Activated T-helper 1 cell treated with anti-CD3 and anti-CD28 coated beads, Interleukin-12 subunit alpha, Interleukin-12 subunit beta, Interleukin-2, Interleukin-4 antibody, amounts not matched to agents 30 ng/mL and 10 ng/mL and 1 ng/mL, durations not matched to agents 14 hours and 24 hours and 36 hours (primary cell): Measurements from ENCODE around the gene CIC. TPM values are rescaled to one million over a fixed set of nuclear protein-coding genes. Genes with fewer than 3 reads are reported as not detected.

Experiments
- DNase-seq: peaks from one replicate; pipeline ENCODE4 v3.0.0; 2021; ENCODE audit warnings: low spot score
- H3K27ac Mint-ChIP-seq: one replicate; pipeline ENCODE4 v1.8.0; 2021; ENCODE audit warnings: mild to moderate bottlenecking, mixed read lengths
- H3K27me3 Mint-ChIP-seq: one replicate; pipeline ENCODE4 v1.8.0; 2022; ENCODE audit warnings: mild to moderate bottlenecking, moderate library complexity, mixed read lengths; ENCODE audit not compliant: insufficient read depth
- H3K36me3 Mint-ChIP-seq: one replicate; pipeline ENCODE4 v1.8.0; 2021; ENCODE audit warnings: low read depth, mixed read lengths
- H3K4me1 Mint-ChIP-seq: one replicate; pipeline ENCODE4 v1.8.0; 2021; ENCODE audit warnings: low read depth, mixed read lengths
- H3K4me3 Mint-ChIP-seq: one replicate; pipeline ENCODE4 v1.8.0; 2021; ENCODE audit warnings: mild to moderate bottlenecking, moderate library complexity, mixed read lengths
- H3K9me3 Mint-ChIP-seq: one replicate; pipeline ENCODE4 v1.8.0; 2021; ENCODE audit warnings: mixed read lengths
- intact Hi-C: fragments of 100-400 bp; cut with micrococcal nuclease; formaldehyde crosslinking; loops from one replicate; pipeline ENCODE4 v1.15.1; 2024
- total RNA-seq: library from RNA; stranded (reverse); gene quantifications from 2 replicates; pipeline ENCODE4 v1.2.3, GENCODE V29; 2022

The CIC gene
- total RNA-seq, 1 donor from 2014 or later = 68.0 TPM

- DNase-seq = no peak
- Mint-ChIP-seq H3K27me3 (no peaks in the 10 kb centered on the region), H3K9me3 (no peaks in the 10 kb centered on the region), H3K4me1 (peaks cover 33% of the 10 kb centered on the region), H3K36me3 (peaks cover 5% of the 10 kb centered on the region), H3K27ac (peak overlapping the region; percentile 95), H3K4me3 (peak overlapping the region; percentile 93)
- intact Hi-C loops = no loop called here
Observed at GRCh38 chr19:42285541-42285941, 16.5 kb downstream of the CIC start.

GRCh38 chr19:42285988-42286348 is 16.9 kb downstream of the CIC start:
- Mint-ChIP-seq H3K4me3 (peak overlapping the region; percentile 93), H3K9me3 (no peaks in the 10 kb centered on the region), H3K4me1 (peaks cover 33% of the 10 kb centered on the region), H3K36me3 (peaks cover 5% of the 10 kb centered on the region), H3K27me3 (no peaks in the 10 kb centered on the region), H3K27ac (peak overlapping the region; percentile 43)
- DNase-seq = no peak
- intact Hi-C loops = no loop called here

DNA sequence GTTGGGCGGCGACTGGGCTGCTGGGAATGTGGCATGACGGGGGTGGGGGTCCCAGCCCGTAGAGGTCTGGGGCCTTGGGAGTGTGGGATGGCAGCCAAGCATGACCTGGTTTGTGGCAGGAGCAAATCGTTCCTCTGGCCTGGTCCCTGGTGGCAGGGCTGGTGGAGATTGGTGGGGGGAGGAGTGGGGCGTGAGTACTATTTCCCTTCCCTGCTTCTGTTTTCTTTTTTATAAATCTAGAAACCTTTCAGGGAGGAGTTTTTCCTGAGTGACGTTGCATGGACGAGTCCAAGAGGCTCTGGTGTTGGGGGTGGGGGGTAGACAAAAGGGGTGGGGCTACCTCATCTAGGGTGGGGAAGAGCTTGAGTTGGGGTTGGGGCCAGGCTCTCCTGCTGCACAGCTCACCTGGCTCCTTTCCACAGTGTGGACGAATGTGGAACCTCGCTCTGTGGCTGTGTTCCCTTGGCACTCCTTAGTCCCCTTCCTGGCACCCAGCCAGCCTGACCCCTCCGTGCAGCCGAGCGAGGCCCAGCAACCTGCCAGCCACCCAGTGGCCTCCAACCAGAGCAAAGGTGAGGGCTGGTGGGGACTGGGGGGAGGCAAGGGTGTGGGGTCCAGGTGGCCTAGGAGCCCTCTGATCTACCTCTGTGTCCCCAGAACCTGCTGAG is 17.4 kb downstream of the CIC start:
- Mint-ChIP-seq H3K4me1 (peaks cover 29% of the 10 kb centered on the region), H3K27ac (no peak overlapping the region), H3K36me3 (peaks cover 5% of the 10 kb centered on the region), H3K27me3 (no peaks in the 10 kb centered on the region), H3K9me3 (no peaks in the 10 kb centered on the region), H3K4me3 (no peak overlapping the region)
- intact Hi-C loops = no loop called here
- DNase-seq = no peak

- intact Hi-C loops = no loop called here
- Mint-ChIP-seq H3K27ac (no peak overlapping the region), H3K4me1 (peaks cover 22% of the 10 kb centered on the region), H3K4me3 (no peak overlapping the region), H3K27me3 (no peaks in the 10 kb centered on the region), H3K9me3 (no peaks in the 10 kb centered on the region), H3K36me3 (peaks cover 10% of the 10 kb centered on the region)
- no peak for DNase-seq
Observed at GRCh38 chr19:42287017-42287826, 18.2 kb downstream of the CIC start.

GRCh38 chr19:42287827-42288107 is 18.7 kb downstream of the CIC start:
- Mint-ChIP-seq H3K4me1 (peaks cover 18% of the 10 kb centered on the region), H3K27me3 (no peaks in the 10 kb centered on the region), H3K4me3 (no peak overlapping the region), H3K9me3 (no peaks in the 10 kb centered on the region), H3K27ac (no peak overlapping the region), H3K36me3 (peaks cover 10% of the 10 kb centered on the region)
- no peak for DNase-seq
- intact Hi-C loops = no loop called here

- no peak overlapping the region for H3K27ac Mint-ChIP-seq
- H3K4me3 Mint-ChIP-seq = no peak overlapping the region
- H3K4me1 Mint-ChIP-seq = peaks cover 18% of the 10 kb centered on the region
- no peak for DNase-seq
- H3K36me3 Mint-ChIP-seq = peaks cover 13% of the 10 kb centered on the region
- intact Hi-C loops = no loop called here
- H3K9me3 Mint-ChIP-seq = no peaks in the 10 kb centered on the region
- no peaks in the 10 kb centered on the region for H3K27me3 Mint-ChIP-seq
Observed at GRCh38 chr19:42288387-42288786, 19.3 kb downstream of the CIC start.

- Mint-ChIP-seq H3K36me3 (peaks cover 14% of the 10 kb centered on the region), H3K27ac (no peak overlapping the region), H3K9me3 (no peaks in the 10 kb centered on the region), H3K4me1 (peaks cover 18% of the 10 kb centered on the region), H3K4me3 (no peak overlapping the region), H3K27me3 (no peaks in the 10 kb centered on the region)
- DNase-seq = no peak
- intact Hi-C loops = no loop called here
Observed at GRCh38 chr19:42288881-42289555, 20.0 kb downstream of the CIC start.

GRCh38 chr19:42289556-42290041 is 20.5 kb downstream of the CIC start:
- intact Hi-C loops = no loop called here
- Mint-ChIP-seq H3K27ac (no peak overlapping the region), H3K4me3 (no peak overlapping the region), H3K4me1 (peaks cover 17% of the 10 kb centered on the region), H3K9me3 (no peaks in the 10 kb centered on the region), H3K36me3 (peaks cover 14% of the 10 kb centered on the region), H3K27me3 (no peaks in the 10 kb centered on the region)
- DNase-seq = no peak

GRCh38 chr19:42290136-42290522 is 21.1 kb downstream of the CIC start:
- Mint-ChIP-seq H3K4me3 (no peak overlapping the region), H3K9me3 (no peaks in the 10 kb centered on the region)

DNA sequence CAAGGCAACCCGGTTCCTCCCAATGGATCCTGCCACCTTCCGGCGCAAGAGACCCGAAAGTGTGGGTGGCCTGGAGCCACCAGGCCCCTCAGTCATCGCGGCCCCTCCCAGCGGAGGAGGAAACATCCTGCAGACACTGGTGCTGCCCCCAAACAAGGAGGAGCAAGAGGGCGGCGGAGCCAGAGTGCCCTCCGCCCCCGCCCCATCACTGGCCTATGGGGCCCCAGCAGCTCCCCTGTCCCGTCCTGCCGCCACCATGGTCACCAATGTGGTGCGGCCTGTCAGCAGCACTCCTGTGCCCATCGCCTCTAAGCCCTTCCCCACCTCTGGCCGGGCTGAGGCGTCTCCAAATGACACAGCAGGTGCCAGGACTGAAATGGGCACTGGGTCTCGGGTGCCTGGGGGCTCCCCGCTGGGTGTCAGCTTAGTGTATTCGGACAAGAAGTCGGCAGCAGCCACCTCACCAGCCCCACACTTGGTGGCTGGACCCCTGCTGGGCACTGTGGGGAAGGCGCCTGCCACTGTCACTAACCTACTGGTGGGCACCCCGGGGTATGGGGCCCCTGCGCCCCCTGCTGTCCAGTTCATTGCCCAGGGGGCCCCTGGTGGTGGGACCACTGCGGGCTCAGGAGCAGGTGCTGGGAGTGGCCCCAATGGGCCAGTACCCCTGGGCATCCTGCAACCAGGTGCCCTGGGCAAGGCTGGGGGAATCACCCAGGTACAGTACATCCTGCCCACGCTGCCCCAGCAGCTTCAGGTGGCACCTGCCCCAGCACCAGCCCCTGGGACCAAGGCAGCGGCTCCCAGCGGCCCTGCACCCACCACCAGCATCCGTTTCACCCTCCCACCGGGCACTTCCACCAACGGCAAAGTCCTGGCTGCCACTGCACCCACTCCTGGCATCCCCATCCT is 21.7 kb downstream of the CIC start:
- H3K36me3 Mint-ChIP-seq = peaks cover 17% of the 10 kb centered on the region
- H3K27me3 Mint-ChIP-seq = no peaks in the 10 kb centered on the region
- DNase-seq = no peak
- H3K9me3 Mint-ChIP-seq = no peaks in the 10 kb centered on the region
- intact Hi-C loops = no loop called here
- no peak overlapping the region for H3K27ac Mint-ChIP-seq
- no peak overlapping the region for H3K4me3 Mint-ChIP-seq
- peaks cover 5% of the 10 kb centered on the region for H3K4me1 Mint-ChIP-seq

More at GRCh38 chr19:42290136-42290522, 21.1 kb downstream of the CIC start:
- Mint-ChIP-seq H3K4me1 (peaks cover 11% of the 10 kb centered on the region), H3K27me3 (no peaks in the 10 kb centered on the region), H3K27ac (no peak overlapping the region), H3K36me3 (peaks cover 14% of the 10 kb centered on the region)
- DNase-seq = no peak
- intact Hi-C loops = no loop called here

GRCh38 chr19:42291435-42291810 is 22.4 kb downstream of the CIC start:
- intact Hi-C loops = no loop called here
- Mint-ChIP-seq H3K4me1 (no peaks in the 10 kb centered on the region), H3K27me3 (no peaks in the 10 kb centered on the region), H3K27ac (no peak overlapping the region), H3K9me3 (no peaks in the 10 kb centered on the region), H3K36me3 (peaks cover 17% of the 10 kb centered on the region), H3K4me3 (no peak overlapping the region)
- DNase-seq = no peak

- intact Hi-C loops = no loop called here
Observed at GRCh38 chr19:42292042-42292960, 23.2 kb downstream of the CIC start.

More at GRCh38 chr19:42292042-42292960, 23.2 kb downstream of the CIC start:
- H3K4me3 Mint-ChIP-seq = no peak overlapping the region
- no peaks in the 10 kb centered on the region for H3K27me3 Mint-ChIP-seq
- peaks cover 17% of the 10 kb centered on the region for H3K36me3 Mint-ChIP-seq
- no peaks in the 10 kb centered on the region for H3K4me1 Mint-ChIP-seq
- no peak for DNase-seq
- H3K9me3 Mint-ChIP-seq = no peaks in the 10 kb centered on the region
- no peak overlapping the region for H3K27ac Mint-ChIP-seq
